HuH-7 (cell line): ENCODE measurements around the gene SYT2.
"Not testable (repeated sequence)": the region's sequence is repeated elsewhere in the genome, so short reads cannot be mapped to it uniquely, and the experiment has no call there.

Experiments used
- DNase-seq: peaks from one replicate; pipeline ENCODE4 v3.0.0; 2011; ENCODE audit warnings: low spot score

The SYT2 gene

GRCh38 chr1:202623075-202623474 lies 87.2 kb downstream of the SYT2 start:
- no peak for DNase-seq

GRCh38 chr1:202622388-202622787 lies 87.9 kb downstream of the SYT2 start:
- DNase-seq, result no peak

- no peak for DNase-seq
These were observed 88.8 kb downstream of the SYT2 start for GRCh38 chr1:202621446-202621845.

GRCh38 chr1:202620036-202620435 lies 90.2 kb downstream of the SYT2 start:
- not testable (repeated sequence) for DNase-seq

- no peak for DNase-seq
These were observed 90.7 kb downstream of the SYT2 start for GRCh38 chr1:202619505-202619904.

GRCh38 chr1:202619012-202619411 lies 91.2 kb downstream of the SYT2 start:
- not testable (repeated sequence) for DNase-seq

- DNase-seq, result no peak
These were observed 93.8 kb downstream of the SYT2 start for GRCh38 chr1:202616355-202616915.

- no peak for DNase-seq
These were observed 94.5 kb downstream of the SYT2 start for GRCh38 chr1:202615501-202616354.

GRCh38 chr1:202615208-202615500 lies 95.1 kb downstream of the SYT2 start:
- not testable (repeated sequence) for DNase-seq

GRCh38 chr1:202614363-202615207 lies 95.7 kb downstream of the SYT2 start:
- DNase-seq, result not testable (repeated sequence)

- DNase-seq, result no peak
These were observed 96.7 kb downstream of the SYT2 start for GRCh38 chr1:202613571-202613970.

- not testable (repeated sequence) for DNase-seq
These were observed 98.2 kb downstream of the SYT2 start for GRCh38 chr1:202612036-202612435.

- DNase-seq, result no peak
These were observed 104.7 kb downstream of the SYT2 start for GRCh38 chr1:202605515-202605914.

- no peak for DNase-seq
These were observed 106.8 kb downstream of the SYT2 start for GRCh38 chr1:202603435-202603834.

- DNase-seq, result no peak
These were observed 109.7 kb downstream of the SYT2 start for GRCh38 chr1:202600432-202601041.

GRCh38 chr1:202599669-202600431 lies 110.4 kb downstream of the SYT2 start:
- DNase-seq, result peak; percentile 72

- DNase-seq, result no peak
These were observed 113.0 kb downstream of the SYT2 start for GRCh38 chr1:202597090-202597761.

GRCh38 chr1:202596638-202597037 lies 113.6 kb downstream of the SYT2 start:
- DNase-seq, result no peak

- DNase-seq, result no peak
These were observed 116.4 kb downstream of the SYT2 start for GRCh38 chr1:202593845-202594244.

- DNase-seq, result no peak
These were observed 118.1 kb downstream of the SYT2 start for GRCh38 chr1:202592146-202592545.

GRCh38 chr1:202591515-202591914 lies 118.7 kb downstream of the SYT2 start:
- no peak for DNase-seq
